Uterus (tissue), 4 donors: ENCODE data around the gene ARVCF. TPM values are rescaled to one million over a fixed set of nuclear protein-coding genes. Genes with fewer than 3 reads are reported as not detected.
"Not testable (repeated sequence)": the region's sequence is repeated elsewhere in the genome, so short reads cannot be mapped to it uniquely, and the experiment has no call there.

Source experiments
- DNase-seq, 2 donors: peaks; one replicate each; pipeline ENCODE4 v3.0.0-alpha.2; 2019 to 2020
- H3K27ac ChIP-seq, 2 donors: fragments of 200-600 bp; sonication (generic); 1 replicate in 1 of 2; 2 replicates in 1 of 2; pipeline ENCODE4 v1.5.1; 2016 to 2018
- H3K27me3 ChIP-seq, 2 donors: fragments of 200-600 bp; sonication (generic); one replicate each; pipeline ENCODE4 v1.5.1; 2018 to 2019; ENCODE audit warnings: control low read depth in 1 of 2
- H3K36me3 ChIP-seq, 2 donors: fragments of 200-600 bp; sonication (generic); one replicate each; pipeline ENCODE4 v1.5.1; 2019; ENCODE audit warnings: control low read depth in 1 of 2
- H3K4me1 ChIP-seq, 2 donors: fragments of 200-600 bp; sonication (generic); one replicate each; pipeline ENCODE4 v1.5.1; 2018 to 2019; ENCODE audit warnings: control low read depth in 1 of 2
- H3K4me3 ChIP-seq, 2 donors: fragments of 200-600 bp; sonication (generic); 1 replicate in 1 of 2; 2 replicates in 1 of 2; pipeline ENCODE4 v1.5.1; 2018 to 2019; ENCODE audit warnings: mild to moderate bottlenecking in 1 of 2
- H3K9me3 ChIP-seq, 2 donors: fragments of 200-600 bp; sonication (generic); one replicate each; pipeline ENCODE4 v1.5.1; 2019; ENCODE audit warnings: control low read depth in 1 of 2
- POLR2A ChIP-seq, 2 donors: fragments of 450-650 bp; IDR thresholded peaks; one replicate each; pipeline ENCODE4 v1.6.1; 2016; ENCODE audit warnings: antibody characterized with exemption in 2 of 2, mild to moderate bottlenecking in 1 of 2, moderate library complexity in 1 of 2
- intact Hi-C: fragments of 100-400 bp; cut with DNase I; formaldehyde crosslinking; loops from one replicate; pipeline ENCODE4 v1.15.1; 2023; ENCODE audit warnings: low total_unique reads
- total RNA-seq, 4 donors: library from RNA; depleted of rRNA in 3 of 4; stranded (reverse); fragments of >200 nt in 3 of 4; gene quantifications; one replicate each; pipeline versions ENCODE4 v1.1.0 to v1.2.4, GENCODE V29; 2014 to 2023
- TF ChIP-seq, protein P1 (sequence below), 4 experiments: fragments of 200-600 bp in 2 of 4; fragments of 450-650 bp in 2 of 4; sonication (generic) in 2 of 4; IDR thresholded peaks; one replicate each; pipeline ENCODE4 v1.5.1; 2016 to 2019; ENCODE audit warnings: antibody characterized with exemption in 4 of 4, mild to moderate bottlenecking in 2 of 4, moderate library complexity in 1 of 4
- donor health status: DM: yes; HTN: yes; CAD: no.

Gene ARVCF
- total RNA-seq, 4 donors from 2014 or later: 1.5 to 43.4 (median 16.6) TPM

DNA sequence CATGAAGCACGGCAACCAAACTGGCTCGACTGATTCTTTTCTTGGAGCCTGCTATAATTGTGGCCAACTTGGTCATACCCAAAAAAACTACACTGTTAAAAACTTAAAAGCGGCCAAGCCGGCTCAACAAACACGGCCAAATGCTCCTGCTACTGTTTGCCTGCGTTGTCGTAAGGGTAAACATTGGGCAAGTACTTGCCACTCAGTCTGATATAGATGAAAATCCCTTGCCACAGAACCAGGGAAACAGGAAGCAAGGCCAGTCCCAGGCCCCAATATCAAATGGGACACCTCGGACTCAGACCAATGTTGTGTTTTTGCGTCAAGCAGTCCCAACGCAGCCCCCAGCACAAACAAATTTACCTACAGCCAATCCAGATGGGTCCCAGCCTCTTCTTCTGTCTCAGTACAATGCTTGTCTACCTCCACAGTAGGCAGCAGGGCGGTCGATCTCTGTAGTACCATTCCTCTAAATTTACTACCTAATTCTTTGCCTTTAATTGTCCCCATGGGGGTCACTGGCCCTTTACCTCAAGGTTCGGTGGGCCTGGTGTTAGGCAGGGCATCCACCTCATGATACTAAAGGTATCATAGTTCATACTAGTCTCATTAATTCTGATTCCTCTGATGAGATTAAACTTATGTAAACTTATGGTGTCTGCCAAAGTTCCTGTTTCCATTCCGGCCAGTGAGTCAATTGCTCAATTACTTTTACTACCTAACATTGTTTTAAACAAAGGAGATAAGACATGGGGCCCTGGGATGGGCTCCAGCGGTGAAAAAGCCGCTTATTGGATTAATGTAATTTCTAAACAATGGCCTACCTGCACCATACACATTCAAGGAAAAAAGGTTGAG, 78.8 kb downstream of the ARVCF start:
- no peaks in the 10 kb centered on the region for H3K9me3 ChIP-seq
- no peak for DNase-seq

GRCh38 chr22:19936513-19936912, 80.1 kb downstream of the ARVCF start:
- no peaks in the 10 kb centered on the region for H3K36me3 ChIP-seq
- no peak for DNase-seq
- H3K27me3 ChIP-seq: no peaks in the 10 kb centered on the region
- TF ChIP-seq, protein P1, sequence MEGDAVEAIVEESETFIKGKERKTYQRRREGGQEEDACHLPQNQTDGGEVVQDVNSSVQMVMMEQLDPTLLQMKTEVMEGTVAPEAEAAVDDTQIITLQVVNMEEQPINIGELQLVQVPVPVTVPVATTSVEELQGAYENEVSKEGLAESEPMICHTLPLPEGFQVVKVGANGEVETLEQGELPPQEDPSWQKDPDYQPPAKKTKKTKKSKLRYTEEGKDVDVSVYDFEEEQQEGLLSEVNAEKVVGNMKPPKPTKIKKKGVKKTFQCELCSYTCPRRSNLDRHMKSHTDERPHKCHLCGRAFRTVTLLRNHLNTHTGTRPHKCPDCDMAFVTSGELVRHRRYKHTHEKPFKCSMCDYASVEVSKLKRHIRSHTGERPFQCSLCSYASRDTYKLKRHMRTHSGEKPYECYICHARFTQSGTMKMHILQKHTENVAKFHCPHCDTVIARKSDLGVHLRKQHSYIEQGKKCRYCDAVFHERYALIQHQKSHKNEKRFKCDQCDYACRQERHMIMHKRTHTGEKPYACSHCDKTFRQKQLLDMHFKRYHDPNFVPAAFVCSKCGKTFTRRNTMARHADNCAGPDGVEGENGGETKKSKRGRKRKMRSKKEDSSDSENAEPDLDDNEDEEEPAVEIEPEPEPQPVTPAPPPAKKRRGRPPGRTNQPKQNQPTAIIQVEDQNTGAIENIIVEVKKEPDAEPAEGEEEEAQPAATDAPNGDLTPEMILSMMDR (IDR thresholded peaks at IDR 0.05): no peak
- TF ChIP-seq POLR2A (IDR thresholded peaks at IDR 0.05): no peak
- H3K9me3 ChIP-seq: no peaks in the 10 kb centered on the region
- H3K4me3 ChIP-seq: no peak overlapping the region
- intact Hi-C loops: no loop called here
- H3K4me1 ChIP-seq: peaks cover 0 to 4% of the 10 kb centered on the region in 2 donors
- H3K27ac ChIP-seq: no peak overlapping the region

More for the DNA sequence above, 78.8 kb downstream of the ARVCF start:
- intact Hi-C loops: no loop called here
- TF ChIP-seq, protein P1 (IDR thresholded peaks at IDR 0.05): no peak
- TF ChIP-seq POLR2A (IDR thresholded peaks at IDR 0.05): no peak
- Histone ChIP-seq H3K27me3 (no peaks in the 10 kb centered on the region), H3K27ac (no peak overlapping the region), H3K36me3 (no peaks in the 10 kb centered on the region), H3K4me3 (no peak overlapping the region), H3K4me1 (peaks cover 0 to 4% of the 10 kb centered on the region in 2 donors)

- H3K27ac ChIP-seq, H3K27me3 ChIP-seq, H3K9me3 ChIP-seq, H3K4me1 ChIP-seq, intact Hi-C loops, H3K4me3 ChIP-seq, H3K36me3 ChIP-seq, DNase-seq: not testable (repeated sequence)
These were observed 81.4 kb downstream of the ARVCF start for GRCh38 chr22:19935123-19935718.

DNA sequence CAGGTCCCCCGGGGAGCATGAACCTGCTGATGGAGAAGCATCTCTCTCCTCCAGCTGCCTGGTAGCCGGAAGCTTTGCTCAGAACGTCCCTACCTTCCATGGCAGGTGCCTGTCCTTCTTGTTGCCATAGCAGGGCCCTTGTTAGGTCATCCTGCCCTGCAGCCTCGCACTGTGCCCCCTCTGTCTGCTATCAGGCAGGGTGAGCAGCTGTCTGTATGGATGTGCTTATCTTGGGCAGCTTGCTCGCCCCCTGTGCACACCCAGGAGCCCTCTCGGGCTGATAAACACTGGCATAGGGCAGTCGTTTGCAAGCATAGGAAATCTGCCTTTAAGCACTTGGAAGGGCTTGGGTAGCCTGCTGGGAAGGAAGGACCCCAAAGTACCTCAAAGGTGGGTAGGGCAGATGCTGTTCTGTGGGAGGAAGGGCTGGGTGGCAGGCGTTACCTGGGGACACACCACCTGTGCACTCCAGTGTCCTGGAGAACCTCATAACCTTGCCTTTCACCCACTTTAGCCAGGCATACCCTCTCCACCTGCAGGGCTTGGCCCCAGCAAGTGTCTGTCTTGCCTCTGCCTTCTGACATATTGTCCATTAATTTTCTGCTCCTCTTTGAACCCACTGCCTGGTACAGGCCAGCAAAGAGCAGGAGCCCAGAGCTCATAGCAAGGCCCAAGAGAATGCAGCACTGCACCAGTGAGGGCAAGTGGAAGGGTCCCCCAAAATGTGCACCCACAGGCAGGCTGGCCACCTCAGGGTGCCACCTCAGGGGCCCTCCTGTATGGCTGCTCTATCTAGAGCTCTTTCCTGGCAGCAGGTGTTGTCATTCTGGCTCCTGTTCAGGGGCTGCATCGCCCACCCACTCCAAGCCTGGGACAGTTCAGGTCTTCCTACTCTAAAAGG, 83.0 kb downstream of the ARVCF start:
- no peaks in the 10 kb centered on the region for H3K27me3 ChIP-seq
- H3K27ac ChIP-seq: no peak overlapping the region
- no peaks in the 10 kb centered on the region for H3K9me3 ChIP-seq
- H3K4me3 ChIP-seq: no peak overlapping the region
- intact Hi-C loops: no loop called here
- H3K36me3 ChIP-seq: no peaks in the 10 kb centered on the region
- TF ChIP-seq, protein P1 (IDR thresholded peaks at IDR 0.05): no peak
- TF ChIP-seq POLR2A (IDR thresholded peaks at IDR 0.05): no peak
- H3K4me1 ChIP-seq: no peaks in the 10 kb centered on the region
- DNase-seq: no peak

DNA sequence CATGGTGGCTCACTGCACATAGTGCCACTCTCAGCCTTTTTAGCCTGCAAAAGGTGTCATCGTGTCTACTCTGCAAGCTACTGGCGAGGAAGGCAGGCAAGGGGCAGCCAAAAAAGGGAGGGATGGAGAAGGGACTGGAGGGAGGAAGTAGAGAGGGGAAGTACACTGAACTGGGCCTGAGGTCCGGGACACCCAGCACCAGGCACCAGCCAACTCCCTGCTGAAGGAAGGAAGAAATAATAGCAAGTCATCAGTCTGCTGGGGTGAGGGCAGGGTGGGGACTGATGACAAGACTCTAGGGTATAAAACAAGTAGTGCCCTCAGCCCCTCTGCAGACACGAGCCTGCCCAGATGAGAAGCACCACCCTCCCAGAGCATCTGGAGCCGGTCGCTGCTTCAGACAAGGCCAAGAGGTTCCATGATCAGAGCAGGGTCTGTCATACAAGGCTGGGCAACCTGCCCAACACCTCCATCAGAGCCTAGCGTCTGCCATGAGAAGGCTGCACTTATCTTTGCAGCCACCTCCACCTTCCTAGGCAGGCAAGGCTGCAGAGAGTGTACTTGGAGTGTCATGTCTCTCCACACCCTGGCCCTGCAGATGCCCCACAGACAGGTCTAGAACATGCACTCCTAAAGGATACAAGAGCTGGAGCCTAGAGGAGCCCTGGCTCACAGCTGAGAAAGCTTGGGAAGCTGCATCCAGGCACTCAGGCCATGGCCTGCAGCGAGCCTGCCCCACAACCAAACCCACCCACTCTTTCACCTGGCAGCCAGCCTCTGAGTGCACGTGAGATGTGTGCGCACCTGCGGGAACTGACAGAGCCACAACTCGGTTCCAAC, 84.0 kb downstream of the ARVCF start:
- no peaks in the 10 kb centered on the region for H3K36me3 ChIP-seq
- TF ChIP-seq, protein P1 (IDR thresholded peaks at IDR 0.05): no peak
- no peaks in the 10 kb centered on the region for H3K27me3 ChIP-seq
- H3K4me1 ChIP-seq: no peaks in the 10 kb centered on the region
- intact Hi-C loops: no loop called here
- no peak for DNase-seq
- no peak overlapping the region for H3K4me3 ChIP-seq
- H3K27ac ChIP-seq: no peak overlapping the region
- no peaks in the 10 kb centered on the region for H3K9me3 ChIP-seq
